Activated CD4-positive, alpha-beta memory T cell treated with anti-CD3 and anti-CD28 coated beads for 36 hours (primary cell): Measurements from ENCODE around the gene TXLNA. TPM values are rescaled to one million over a fixed set of nuclear protein-coding genes. Genes with fewer than 3 reads are reported as not detected.
"Not testable (repeated sequence)": the region's sequence is repeated elsewhere in the genome, so short reads cannot be mapped to it uniquely, and the experiment has no call there.

Experiments
- CTCF ChIA-PET: fragments of 350-600 bp; sonication (Branson Sonifier 250); formaldehyde crosslinking; loops from one replicate; lab custom pipeline; 2021; ENCODE audit warnings: antibody characterized with exemption, inconsistent platforms; lab: Charles Lee
- POLR2A ChIA-PET: fragments of 350-600 bp; sonication (Branson Sonifier 250); formaldehyde crosslinking; loops from one replicate; lab custom pipeline; 2021; ENCODE audit warnings: antibody characterized with exemption; lab: Charles Lee
- DNase-seq: peaks from one replicate; pipeline ENCODE4 v3.0.0-alpha.2; 2020
- H3K27ac Mint-ChIP-seq: one replicate; pipeline ENCODE4 v1.8.0; 2021; ENCODE audit warnings: mixed read lengths
- H3K27me3 Mint-ChIP-seq: one replicate; pipeline ENCODE4 v1.8.0; 2021; ENCODE audit warnings: mixed read lengths
- H3K36me3 Mint-ChIP-seq: one replicate; pipeline ENCODE4 v1.8.0; 2021; ENCODE audit warnings: mixed read lengths
- H3K4me1 Mint-ChIP-seq: one replicate; pipeline ENCODE4 v1.8.0; 2021; ENCODE audit warnings: low read depth, mixed read lengths
- H3K4me3 Mint-ChIP-seq: one replicate; pipeline ENCODE4 v1.8.0; 2021; ENCODE audit warnings: mild to moderate bottlenecking, mixed read lengths
- H3K9me3 Mint-ChIP-seq: one replicate; pipeline ENCODE4 v1.8.0; 2021; ENCODE audit warnings: mixed read lengths
- intact Hi-C: fragments of 100-400 bp; cut with micrococcal nuclease; formaldehyde crosslinking; loops from one replicate; pipeline ENCODE4 v1.15.1; 2023
- total RNA-seq, 2 experiments: library from RNA; stranded (reverse); gene quantifications; one replicate each; pipeline ENCODE4 v1.2.3, GENCODE V29; 2021

The TXLNA gene
- 10 to 100 TPM; 77.4 to 78.2 TPM for total RNA-seq

GRCh38 chr1:32179443-32180185 is at the start of gene TXLNA:
TXLNA (plus strand) TSS chr1:32179675; CDS start chr1:32180346, 671 bp downstream.
- POLR2A ChIA-PET: interaction anchor here (0.7 to 3.6 kb wide), 15 partner anchors 11 to 215 kb away, joined by 3 to 20 read pairs (median 4); partner anchors contain the start of genes BSDC1, CCDC28B, IQCC and KPNA6
- CTCF ChIA-PET: interaction anchor here (0.7 to 2.4 kb wide), 6 partner anchors 35 to 201 kb away, joined by 3 to 14 read pairs (median 3); partner anchors contain the start of gene KPNA6
- DNase-seq: peak; percentile 95
- H3K27ac Mint-ChIP-seq: peak within 1 kb of the TSS; percentile 96
- intact Hi-C loops: loop anchor here (1.0 to 2.0 kb wide), 7 partner anchors 21 to 166 kb away; partner anchors contain the start of genes CCDC28B, EIF3I, KHDRBS1 and KPNA6
- H3K36me3 Mint-ChIP-seq: peaks cover 39% of the 10 kb centered on the region
- peaks cover 38% of the 10 kb centered on the region for H3K4me1 Mint-ChIP-seq
- no peaks in the 10 kb centered on the region for H3K9me3 Mint-ChIP-seq
- no peaks in the 10 kb centered on the region for H3K27me3 Mint-ChIP-seq
- H3K4me3 Mint-ChIP-seq: peak within 1 kb of the TSS; percentile 91

DNA sequence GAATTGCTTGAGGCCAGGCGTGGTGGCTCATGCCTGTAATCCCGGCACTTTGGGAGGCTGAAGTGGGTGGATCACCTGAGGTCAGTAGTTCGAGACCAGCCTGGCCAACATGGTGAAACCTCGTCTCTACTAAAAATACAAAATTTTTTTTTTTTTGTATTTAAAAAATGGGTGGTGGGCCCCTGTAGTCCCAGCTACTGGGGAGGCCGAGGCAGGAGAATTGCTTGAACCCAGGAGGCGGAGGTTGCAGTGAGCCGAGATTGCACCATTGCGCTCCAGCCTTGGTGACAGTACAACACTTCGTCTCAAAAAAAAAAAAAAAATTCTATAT is 45.6 kb upstream of the TXLNA start:
- DNase-seq, intact Hi-C loops, CTCF ChIA-PET, H3K9me3 Mint-ChIP-seq, H3K27me3 Mint-ChIP-seq, H3K4me3 Mint-ChIP-seq, H3K36me3 Mint-ChIP-seq, H3K27ac Mint-ChIP-seq: not testable (repeated sequence)
- POLR2A ChIA-PET: interaction anchor here (0.6 kb wide), 1 partner anchor 101 kb away, joined by 4 read pairs; no protein-coding TSS in a partner anchor
- H3K4me1 Mint-ChIP-seq: peaks cover 28% of the 10 kb centered on the region

DNA sequence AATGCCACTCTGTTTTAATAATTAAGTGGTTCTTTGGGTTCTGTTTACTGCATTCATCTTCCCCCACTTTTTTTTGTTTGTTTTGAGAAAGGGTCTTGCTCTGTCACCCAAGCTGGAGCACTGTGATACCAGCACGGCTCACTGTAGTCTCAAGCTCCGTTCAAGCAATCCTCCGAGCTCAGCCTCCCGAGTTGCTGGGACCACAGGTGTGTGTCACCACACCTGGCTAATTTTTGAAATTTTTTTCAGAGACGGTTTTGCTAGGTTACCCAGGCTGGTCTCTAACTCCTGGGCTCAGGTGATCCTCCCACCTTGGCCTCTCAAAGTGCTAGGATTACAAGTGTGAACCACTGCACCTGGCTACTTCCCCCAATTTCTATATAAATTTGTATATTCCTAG is 42.4 kb upstream of the TXLNA start:
- Mint-ChIP-seq H3K4me1 (peaks cover 41% of the 10 kb centered on the region), H3K9me3 (no peaks in the 10 kb centered on the region), H3K36me3 (peaks cover 6% of the 10 kb centered on the region), H3K27ac (no peak overlapping the region), H3K4me3 (no peak overlapping the region), H3K27me3 (no peaks in the 10 kb centered on the region)
- POLR2A ChIA-PET: no interaction called here
- CTCF ChIA-PET: interaction anchor here (1.0 kb wide), 1 partner anchor 199 kb away, joined by 3 read pairs; the partner anchor contains the start of gene PTP4A2
- intact Hi-C loops: no loop called here
- DNase-seq: no peak

GRCh38 chr1:32138965-32139364 is 40.5 kb upstream of the TXLNA start:
- intact Hi-C loops: no loop called here
- Mint-ChIP-seq H3K27ac (no peak overlapping the region), H3K9me3 (no peaks in the 10 kb centered on the region), H3K36me3 (peaks cover 4% of the 10 kb centered on the region), H3K4me1 (peaks cover 52% of the 10 kb centered on the region), H3K27me3 (no peaks in the 10 kb centered on the region), H3K4me3 (no peak overlapping the region)
- POLR2A ChIA-PET: interaction anchor here (0.9 kb wide), 1 partner anchor 18 kb away, joined by 3 read pairs; no protein-coding TSS in a partner anchor
- CTCF ChIA-PET: no interaction called here
- no peak for DNase-seq

DNA sequence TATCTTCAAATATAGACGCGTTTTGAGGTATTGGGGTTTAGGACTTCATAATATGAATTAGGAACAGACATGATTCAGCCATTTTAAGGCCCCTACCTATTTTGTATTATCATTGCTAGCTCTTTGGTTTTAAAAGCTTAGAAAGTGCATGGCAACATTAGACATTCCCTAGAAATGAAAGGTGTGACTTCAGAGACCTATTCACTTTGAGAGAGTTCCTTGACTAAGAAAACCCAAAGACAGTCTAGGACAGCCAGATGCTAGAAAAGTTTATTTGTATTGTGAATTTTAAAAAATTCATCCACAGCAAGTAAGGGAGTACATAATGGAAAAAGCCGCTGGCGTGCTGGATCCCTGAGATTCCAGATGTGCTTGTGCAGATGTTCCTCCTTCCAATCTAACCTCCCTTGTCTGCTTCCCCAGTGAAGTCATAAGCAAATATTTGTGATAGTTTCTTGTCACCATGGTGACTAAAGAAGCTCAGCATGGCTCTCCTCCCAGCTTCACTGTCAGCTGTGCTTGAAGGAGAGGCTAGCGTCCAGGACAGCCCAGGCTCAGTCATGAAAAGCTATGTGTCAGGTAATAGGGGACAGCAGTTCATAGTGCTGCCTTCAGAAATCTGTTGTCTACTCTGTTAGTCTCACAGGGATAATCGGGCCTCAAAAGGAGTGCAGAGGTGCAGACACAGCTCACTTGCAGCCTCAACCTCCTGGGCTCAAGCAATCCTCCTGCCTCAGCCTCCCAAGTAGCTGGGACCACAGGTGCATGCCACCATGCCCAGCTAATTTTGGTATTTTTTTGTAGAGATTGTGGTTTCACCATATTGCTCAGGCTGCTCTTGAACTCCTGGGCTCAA is 36.8 kb upstream of the TXLNA start:
- no peak for DNase-seq
- Mint-ChIP-seq H3K27ac (no peak overlapping the region), H3K9me3 (peaks cover 2% of the 10 kb centered on the region), H3K27me3 (no peaks in the 10 kb centered on the region), H3K4me3 (no peak overlapping the region), H3K36me3 (peaks cover 9% of the 10 kb centered on the region), H3K4me1 (peaks cover 61% of the 10 kb centered on the region)
- POLR2A ChIA-PET: interaction anchor here (0.6 kb wide), 1 partner anchor 20 kb away, joined by 4 read pairs; no protein-coding TSS in a partner anchor
- intact Hi-C loops: no loop called here
- CTCF ChIA-PET: no interaction called here

DNA sequence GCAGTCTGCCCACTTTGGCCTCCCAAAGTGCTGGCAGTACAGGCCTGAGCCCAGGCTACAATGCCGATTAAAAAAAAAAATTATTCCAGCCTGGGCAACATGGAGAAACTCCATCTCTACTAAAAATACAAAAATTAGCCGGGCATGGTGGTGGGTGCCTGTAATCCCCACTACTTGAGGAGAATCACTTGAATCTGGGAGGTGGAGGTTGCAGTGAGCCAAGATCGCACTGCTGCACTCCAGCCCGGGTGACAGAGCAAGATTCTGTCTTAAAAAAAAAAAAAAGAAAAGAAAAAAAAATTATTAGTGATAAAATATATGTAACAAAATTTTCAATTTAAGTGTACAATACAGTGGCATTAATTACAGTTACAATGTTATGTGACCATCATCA is 36.2 kb upstream of the TXLNA start:
- H3K27me3 Mint-ChIP-seq, intact Hi-C loops, CTCF ChIA-PET, H3K27ac Mint-ChIP-seq, H3K4me3 Mint-ChIP-seq, DNase-seq, H3K9me3 Mint-ChIP-seq: not testable (repeated sequence)
- Mint-ChIP-seq H3K36me3 (peaks cover 15% of the 10 kb centered on the region), H3K4me1 (peaks cover 58% of the 10 kb centered on the region)
- POLR2A ChIA-PET: interaction anchor here (0.6 kb wide), 1 partner anchor 21 kb away, joined by 4 read pairs; no protein-coding TSS in a partner anchor

- H3K4me1 Mint-ChIP-seq: peaks cover 54% of the 10 kb centered on the region
- DNase-seq: no peak
- H3K27ac Mint-ChIP-seq: no peak overlapping the region
- ChIA-PET POLR2A (no interaction called here), CTCF (no interaction called here)
- peaks cover 12% of the 10 kb centered on the region for H3K9me3 Mint-ChIP-seq
- no peaks in the 10 kb centered on the region for H3K27me3 Mint-ChIP-seq
- intact Hi-C loops: no loop called here
- H3K36me3 Mint-ChIP-seq: peaks cover 22% of the 10 kb centered on the region
- no peak overlapping the region for H3K4me3 Mint-ChIP-seq
Measured at GRCh38 chr1:32144033-32144432, 35.4 kb upstream of the TXLNA start.

GRCh38 chr1:32147799-32148198 is 31.7 kb upstream of the TXLNA start:
- DNase-seq, H3K4me3 Mint-ChIP-seq, H3K27me3 Mint-ChIP-seq, POLR2A ChIA-PET, H3K27ac Mint-ChIP-seq, CTCF ChIA-PET: not testable (repeated sequence)
- peaks cover 24% of the 10 kb centered on the region for H3K36me3 Mint-ChIP-seq
- intact Hi-C loops: loop anchor here (5.0 kb wide), 1 partner anchor 40 kb away; the partner anchor contains the start of gene KPNA6
- peaks cover 14% of the 10 kb centered on the region for H3K9me3 Mint-ChIP-seq
- peaks cover 39% of the 10 kb centered on the region for H3K4me1 Mint-ChIP-seq

- H3K27ac Mint-ChIP-seq: no peak overlapping the region
- no peak overlapping the region for H3K4me3 Mint-ChIP-seq
- no peak for DNase-seq
- H3K27me3 Mint-ChIP-seq: no peaks in the 10 kb centered on the region
- CTCF ChIA-PET: no interaction called here
- H3K9me3 Mint-ChIP-seq: peaks cover 14% of the 10 kb centered on the region
- peaks cover 15% of the 10 kb centered on the region for H3K4me1 Mint-ChIP-seq
- peaks cover 21% of the 10 kb centered on the region for H3K36me3 Mint-ChIP-seq
- POLR2A ChIA-PET: no interaction called here
- intact Hi-C loops: no loop called here
Measured at GRCh38 chr1:32150847-32151246, 28.6 kb upstream of the TXLNA start.

DNA sequence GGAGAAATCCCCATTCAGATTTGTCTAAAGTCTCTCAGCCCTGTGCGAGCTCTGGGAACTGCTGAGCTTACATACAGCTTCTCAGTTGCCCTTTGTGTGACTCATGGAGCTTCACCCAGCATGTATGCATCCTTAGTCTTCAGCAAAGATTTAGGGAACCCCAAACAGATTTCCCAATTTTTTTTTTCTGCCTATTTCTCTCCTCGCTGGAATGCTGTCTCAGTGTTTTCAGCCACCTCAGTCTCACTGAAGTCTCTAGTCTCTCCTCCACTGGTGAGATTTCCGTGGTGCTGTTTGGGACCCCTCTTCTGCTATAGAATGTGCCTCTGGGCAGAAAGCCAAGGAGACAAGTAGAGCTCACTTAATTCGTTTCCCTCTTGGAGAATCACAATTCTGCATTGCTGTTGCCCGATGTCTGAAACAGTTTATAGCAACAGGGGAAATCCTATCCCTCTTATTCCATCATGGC is 28.1 kb upstream of the TXLNA start:
- H3K4me3 Mint-ChIP-seq: no peak overlapping the region
- POLR2A ChIA-PET: no interaction called here
- peaks cover 13% of the 10 kb centered on the region for H3K4me1 Mint-ChIP-seq
- peaks cover 14% of the 10 kb centered on the region for H3K9me3 Mint-ChIP-seq
- H3K27ac Mint-ChIP-seq: no peak overlapping the region
- H3K27me3 Mint-ChIP-seq: no peaks in the 10 kb centered on the region
- DNase-seq: no peak
- CTCF ChIA-PET: no interaction called here
- H3K36me3 Mint-ChIP-seq: peaks cover 25% of the 10 kb centered on the region
- intact Hi-C loops: no loop called here

DNA sequence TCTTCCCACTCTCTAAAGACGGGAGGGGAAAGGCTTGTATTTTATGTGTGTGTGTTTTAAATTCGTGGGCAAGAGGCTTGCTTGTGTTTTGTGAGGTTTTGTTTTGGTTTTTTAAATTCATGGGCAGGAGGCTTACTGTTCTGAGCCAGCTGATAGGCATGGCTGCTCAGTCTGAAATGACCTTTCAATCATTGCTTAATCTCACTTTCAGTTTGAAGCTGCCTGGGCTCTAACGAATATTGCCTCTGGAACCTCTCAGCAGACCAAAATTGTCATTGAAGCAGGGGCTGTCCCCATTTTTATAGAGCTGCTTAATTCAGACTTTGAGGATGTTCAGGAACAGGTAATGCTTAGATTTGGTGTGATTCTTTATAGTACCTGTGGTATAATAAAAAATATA is 20.3 kb upstream of the TXLNA start:
- peak overlapping the region; percentile 66 for H3K27ac Mint-ChIP-seq
- H3K36me3 Mint-ChIP-seq: peaks cover 40% of the 10 kb centered on the region
- CTCF ChIA-PET: interaction anchor here (0.5 kb wide), 1 partner anchor 507 kb away, joined by 3 read pairs; no protein-coding TSS in a partner anchor
- intact Hi-C loops: no loop called here
- no peaks in the 10 kb centered on the region for H3K9me3 Mint-ChIP-seq
- no peak for DNase-seq
- peaks cover 4% of the 10 kb centered on the region for H3K4me1 Mint-ChIP-seq
- no peak overlapping the region for H3K4me3 Mint-ChIP-seq
- no peaks in the 10 kb centered on the region for H3K27me3 Mint-ChIP-seq
- POLR2A ChIA-PET: no interaction called here

- Mint-ChIP-seq H3K4me3 (no peak overlapping the region), H3K9me3 (no peaks in the 10 kb centered on the region), H3K36me3 (peaks cover 33% of the 10 kb centered on the region), H3K27ac (no peak overlapping the region), H3K27me3 (no peaks in the 10 kb centered on the region), H3K4me1 (peaks cover 4% of the 10 kb centered on the region)
- ChIA-PET CTCF (no interaction called here), POLR2A (interaction anchor here (1.3 kb wide), 1 partner anchor 16 kb away, joined by 3 read pairs; the partner anchor contains the start of gene TXLNA)
- intact Hi-C loops: no loop called here
- DNase-seq: no peak
Measured at GRCh38 chr1:32163405-32163804, 16.1 kb upstream of the TXLNA start.
